ENCODE measurements around the gene TRAM2. TPM values are rescaled to one million over a fixed set of nuclear protein-coding genes. Genes with fewer than 3 reads are reported as not detected.

Gene TRAM2
- total and polyA plus RNA-seq, 8 donors: 22.1 to 38.4 (median 27.4) TPM

DNA sequence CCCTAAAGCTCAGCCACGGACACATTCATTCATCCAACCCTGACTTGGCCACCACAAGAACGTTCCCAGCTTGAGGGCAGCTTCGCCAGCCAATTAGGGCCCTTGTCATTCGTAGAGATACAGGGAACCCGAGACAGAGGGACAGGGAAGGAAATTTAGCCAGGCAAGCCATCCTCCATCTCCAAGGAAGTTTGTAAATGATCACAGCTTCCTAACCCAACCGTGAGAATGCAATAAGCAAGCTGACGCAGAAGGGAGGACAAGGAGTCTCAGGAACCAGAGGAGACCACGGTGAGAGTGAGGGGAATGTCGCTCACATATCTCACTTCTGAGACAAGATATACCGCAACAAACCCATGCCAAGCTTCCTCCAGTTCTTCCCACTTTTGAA, 1.4 kb downstream of the TRAM2 start:
- TF ChIP-seq, protein P1, sequence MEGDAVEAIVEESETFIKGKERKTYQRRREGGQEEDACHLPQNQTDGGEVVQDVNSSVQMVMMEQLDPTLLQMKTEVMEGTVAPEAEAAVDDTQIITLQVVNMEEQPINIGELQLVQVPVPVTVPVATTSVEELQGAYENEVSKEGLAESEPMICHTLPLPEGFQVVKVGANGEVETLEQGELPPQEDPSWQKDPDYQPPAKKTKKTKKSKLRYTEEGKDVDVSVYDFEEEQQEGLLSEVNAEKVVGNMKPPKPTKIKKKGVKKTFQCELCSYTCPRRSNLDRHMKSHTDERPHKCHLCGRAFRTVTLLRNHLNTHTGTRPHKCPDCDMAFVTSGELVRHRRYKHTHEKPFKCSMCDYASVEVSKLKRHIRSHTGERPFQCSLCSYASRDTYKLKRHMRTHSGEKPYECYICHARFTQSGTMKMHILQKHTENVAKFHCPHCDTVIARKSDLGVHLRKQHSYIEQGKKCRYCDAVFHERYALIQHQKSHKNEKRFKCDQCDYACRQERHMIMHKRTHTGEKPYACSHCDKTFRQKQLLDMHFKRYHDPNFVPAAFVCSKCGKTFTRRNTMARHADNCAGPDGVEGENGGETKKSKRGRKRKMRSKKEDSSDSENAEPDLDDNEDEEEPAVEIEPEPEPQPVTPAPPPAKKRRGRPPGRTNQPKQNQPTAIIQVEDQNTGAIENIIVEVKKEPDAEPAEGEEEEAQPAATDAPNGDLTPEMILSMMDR (IDR thresholded peaks at IDR 0.05): no peak
- no peaks in the 10 kb centered on the region for H3K36me3 ChIP-seq
- no peaks in the 10 kb centered on the region for H3K9me3 ChIP-seq
- peak overlapping the region; percentile 77 to 89 for H3K4me3 ChIP-seq
- DNase-seq: no peak
- no peaks in the 10 kb centered on the region for H3K27me3 ChIP-seq
- intact Hi-C loops (cut with DNase I): loop anchor here in 1 of 2 donors (5.0 kb wide), 1 partner anchor 73 kb away; no protein-coding TSS in a partner anchor
- peak overlapping the region; percentile 43 to 87 for H3K27ac ChIP-seq
- peaks cover 29 to 54% of the 10 kb centered on the region in 2 donors for H3K4me1 ChIP-seq
- no peak for ATAC-seq

DNA sequence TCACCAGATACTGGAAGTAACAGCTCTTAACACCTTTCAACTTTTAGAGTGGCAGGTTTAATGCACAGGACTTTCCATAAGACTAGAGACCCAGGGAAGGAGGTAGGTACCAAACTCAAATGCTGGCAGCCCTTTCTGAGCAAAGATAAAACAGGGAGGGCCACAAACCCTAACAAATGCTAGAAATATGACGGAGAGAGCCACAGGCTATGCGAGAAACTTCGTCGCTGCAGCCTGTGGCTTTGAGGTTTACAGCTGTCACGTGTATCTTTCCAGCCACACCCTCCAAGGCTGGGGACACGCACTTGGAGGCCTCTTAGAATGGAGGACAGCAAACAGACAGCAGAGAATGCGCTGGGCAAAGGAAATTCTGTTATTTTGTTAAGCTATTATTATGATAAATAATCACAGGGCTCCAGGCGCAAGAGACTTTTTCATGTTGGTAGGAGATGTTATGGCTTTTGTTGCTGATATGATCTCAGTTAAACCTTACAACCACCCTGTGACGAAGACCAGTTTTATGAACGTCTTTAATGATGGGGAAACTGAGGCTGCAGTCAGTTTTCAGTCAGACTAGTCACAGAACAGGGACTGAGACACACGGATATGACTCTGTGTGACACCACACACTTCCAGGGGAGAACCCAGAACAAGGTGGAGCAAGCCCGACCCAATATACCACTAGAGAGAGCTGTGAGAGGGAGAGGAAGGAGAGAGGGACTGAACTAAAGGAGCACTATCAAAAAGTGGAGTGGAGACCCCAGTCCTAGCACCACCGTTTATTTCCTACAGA, 2.0 kb downstream of the TRAM2 start:
- H3K36me3 ChIP-seq: no peaks in the 10 kb centered on the region
- H3K9me3 ChIP-seq: no peaks in the 10 kb centered on the region
- TF ChIP-seq, protein P1 (IDR thresholded peaks at IDR 0.05): no peak
- DNase-seq (peak in 1 of 4 donors; percentile 77), ATAC-seq (peak; percentile 41)
- H3K4me1 ChIP-seq: peaks cover 31 to 54% of the 10 kb centered on the region in 2 donors
- H3K27me3 ChIP-seq: no peaks in the 10 kb centered on the region
- intact Hi-C loops (cut with DNase I): loop anchor here in 1 of 2 donors (5.0 kb wide), 1 partner anchor 73 kb away; no protein-coding TSS in a partner anchor
- peak overlapping the region; percentile 77 to 89 for H3K4me3 ChIP-seq
- H3K27ac ChIP-seq: peak overlapping the region; percentile 43 to 87

DNA sequence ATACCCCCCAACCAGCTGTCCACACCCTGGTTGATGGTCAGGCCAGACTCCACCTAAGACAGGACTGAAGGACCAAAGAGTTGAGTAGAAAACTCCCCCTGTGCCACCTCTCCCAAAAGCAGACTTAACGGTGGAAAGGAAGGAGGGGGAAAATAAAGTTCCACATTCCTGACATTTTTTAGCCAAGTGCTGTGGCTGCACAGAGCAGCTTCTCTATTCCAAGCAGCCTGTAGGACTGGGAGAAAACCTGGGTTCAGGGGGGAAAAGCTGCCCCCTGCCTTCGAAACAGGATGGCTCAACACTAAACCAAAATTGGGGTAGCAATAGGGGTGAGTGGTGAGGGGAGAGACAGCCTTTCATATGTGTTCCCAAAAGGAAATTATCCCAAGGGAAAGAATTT, 3.6 kb downstream of the TRAM2 start:
- Histone ChIP-seq H3K27me3 (no peaks in the 10 kb centered on the region), H3K4me1 (peaks cover 37 to 53% of the 10 kb centered on the region in 2 donors), H3K27ac (peak overlapping the region; percentile 5 to 87), H3K4me3 (peak overlapping the region in 1 of 2 donors; percentile 77), H3K36me3 (no peaks in the 10 kb centered on the region), H3K9me3 (no peaks in the 10 kb centered on the region)
- no peak for ATAC-seq
- intact Hi-C loops (cut with DNase I): no loop called here
- TF ChIP-seq, protein P1 (IDR thresholded peaks at IDR 0.05): no peak
- no peak for DNase-seq

DNA sequence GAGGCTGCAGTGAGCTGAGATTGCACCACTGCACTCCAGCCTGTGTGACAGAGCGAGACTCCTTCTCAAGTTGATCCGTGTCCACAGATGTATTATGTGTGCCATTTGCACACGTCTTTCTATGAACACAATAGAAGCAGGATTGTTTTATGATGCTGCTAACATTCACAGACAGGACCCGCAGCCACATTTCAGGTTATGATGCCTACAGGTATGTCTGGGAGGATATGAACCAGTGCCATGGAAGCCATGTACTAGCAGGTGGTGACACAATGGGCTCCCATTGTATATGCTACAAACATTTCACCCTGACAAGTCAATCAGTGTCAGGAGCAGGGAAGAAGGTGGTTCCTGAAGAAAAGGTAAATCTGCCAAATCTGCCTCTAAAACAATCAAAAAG, 4.3 kb downstream of the TRAM2 start:
- Histone ChIP-seq H3K4me1 (peaks cover 39 to 51% of the 10 kb centered on the region in 2 donors), H3K27me3 (no peaks in the 10 kb centered on the region), H3K4me3 (no peak overlapping the region), H3K27ac (peak overlapping the region in 1 of 2 donors; percentile 33), H3K9me3 (no peaks in the 10 kb centered on the region), H3K36me3 (no peaks in the 10 kb centered on the region)
- intact Hi-C loops (cut with DNase I): no loop called here
- DNase-seq (no peak), ATAC-seq (no peak)
- TF ChIP-seq, protein P1 (IDR thresholded peaks at IDR 0.05): no peak

DNA sequence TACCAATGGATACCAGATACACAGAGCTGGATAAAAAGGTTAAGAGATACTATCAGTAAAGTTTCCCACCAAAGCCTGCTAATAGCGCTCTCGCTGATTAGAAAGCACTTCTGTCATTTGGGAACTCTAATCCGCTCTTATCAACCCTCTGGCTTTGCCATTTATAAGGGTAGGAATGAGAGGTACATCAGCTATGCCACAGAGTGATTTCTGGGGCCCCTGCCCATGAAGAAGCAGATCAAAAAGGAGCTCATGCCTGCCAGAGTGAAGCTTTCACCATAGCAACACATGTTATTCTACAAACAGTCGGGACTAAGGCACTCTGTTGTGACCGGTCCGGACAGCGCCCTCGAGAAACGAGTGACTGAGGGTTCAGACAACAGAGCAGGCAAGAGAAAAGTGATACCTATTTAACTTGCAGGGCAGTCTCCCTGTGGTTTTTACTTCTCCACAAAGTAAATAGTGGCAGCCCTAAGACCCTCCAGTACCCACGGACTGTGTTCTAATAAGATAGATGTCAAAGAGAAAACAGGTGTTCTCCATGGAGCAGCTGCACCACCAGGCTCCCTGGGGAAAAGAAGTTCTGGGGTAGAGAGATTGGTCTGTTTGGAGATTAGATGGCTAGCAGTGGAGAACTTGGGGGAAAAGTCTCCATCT, 5.6 kb downstream of the TRAM2 start:
- Histone ChIP-seq H3K27ac (no peak overlapping the region), H3K4me1 (peaks cover 47 to 58% of the 10 kb centered on the region in 2 donors), H3K36me3 (no peaks in the 10 kb centered on the region), H3K27me3 (no peaks in the 10 kb centered on the region), H3K9me3 (no peaks in the 10 kb centered on the region), H3K4me3 (no peak overlapping the region)
- DNase-seq (peak in 1 of 4 donors; percentile 61), ATAC-seq (peak; percentile 59)
- TF ChIP-seq, protein P1 (IDR thresholded peaks at IDR 0.05): no peak
- intact Hi-C loops (cut with DNase I): no loop called here

Data from left lung (tissue), 10 donors.